B cell (primary cell): ENCODE data around the gene FBXW4. TPM values are rescaled to one million over a fixed set of nuclear protein-coding genes. Genes with fewer than 3 reads are reported as not detected.

Source experiments
- ATAC-seq: fragments of 200-7000 bp; cut with Tn5 transposase; one replicate; pipeline ENCODE4 v1.10.0; 2021; ENCODE audit warnings: low read depth, mild to moderate bottlenecking, moderate number of reproducible peaks, moderate library complexity
- CTCF ChIA-PET: fragments of 350-600 bp; sonication (Branson Sonifier 250); formaldehyde crosslinking; loops from one replicate; lab custom pipeline; 2021; ENCODE audit warnings: antibody characterized with exemption, inconsistent platforms; lab: Charles Lee
- POLR2A ChIA-PET: fragments of 350-600 bp; sonication (Branson Sonifier 250); formaldehyde crosslinking; loops from one replicate; lab custom pipeline; 2021; ENCODE audit warnings: antibody characterized with exemption; lab: Charles Lee
- DNase-seq: peaks from one replicate; pipeline ENCODE4 v3.0.0; 2013
- H2AFZ ChIP-seq: 2 replicates; pipeline ENCODE4 v1.6.1; 2012; ENCODE audit warnings: mild to moderate bottlenecking, low read depth, low read length; ENCODE audit not compliant: insufficient read depth, poor library complexity, severe bottlenecking
- H3K27ac ChIP-seq, 2 donors: 1 replicate in 1 of 2; 2 replicates in 1 of 2; pipeline ENCODE4 v1.5.1; 2012 to 2013; ENCODE audit warnings: low read length in 2 of 2, mild to moderate bottlenecking in 2 of 2, moderate library complexity in 1 of 2
- H3K27me3 ChIP-seq, 4 experiments: fragments of 200-600 bp in 1 of 4; sonication (generic) in 1 of 4; replicated peaks in 1 of 4; 1 replicate in 2 of 4; 2 replicates in 2 of 4; pipeline versions ENCODE4 v1.6.1 to v1.7.0; 2013 to 2016; ENCODE audit warnings: low read length in 3 of 4, mild to moderate bottlenecking in 2 of 4, mixed read lengths in 1 of 4, moderate library complexity in 1 of 4; ENCODE audit not compliant: insufficient read depth in 4 of 4, control insufficient read depth in 3 of 4; ENCODE audit errors: control extremely low read depth in 1 of 4
- H3K36me3 ChIP-seq, 2 experiments: replicated peaks in 1 of 2; 1 replicate in 1 of 2; 2 replicates in 1 of 2; pipeline versions ENCODE4 v1.6.1 to v1.7.1; 2013; ENCODE audit warnings: low read length in 1 of 2; ENCODE audit not compliant: insufficient read depth in 2 of 2, control insufficient read depth in 1 of 2; ENCODE audit errors: control extremely low read depth in 1 of 2, extremely low read depth in 1 of 2
- H3K4me1 ChIP-seq, 2 donors: fragments of 200-600 bp in 1 of 2; sonication (generic) in 1 of 2; 1 replicate in 1 of 2; 2 replicates in 1 of 2; pipeline versions ENCODE4 v1.5.1 to v1.6.1; 2013 to 2017; ENCODE audit warnings: low read length in 2 of 2; ENCODE audit not compliant: control insufficient read depth in 2 of 2, insufficient read depth in 2 of 2
- H3K4me2 ChIP-seq: replicated peaks from 2 replicates; pipeline ENCODE3; 2012; ENCODE audit warnings: mild to moderate bottlenecking, low read depth, low read length; ENCODE audit not compliant: poor library complexity, severe bottlenecking
- H3K4me3 ChIP-seq, 5 experiments: fragments of 200-600 bp in 1 of 5; sonication (generic) in 1 of 5; 1 replicate in 3 of 5; 2 replicates in 2 of 5; pipeline versions ENCODE4 v1.5.1 to v1.7.0; 2011 to 2016; ENCODE audit warnings: low read length in 4 of 5, mild to moderate bottlenecking in 4 of 5, low read depth in 2 of 5, control low read depth in 1 of 5, moderate library complexity in 1 of 5; ENCODE audit not compliant: insufficient read depth in 1 of 5; ENCODE audit errors: control extremely low read depth in 1 of 5, extremely low read depth in 1 of 5
- H3K79me2 ChIP-seq: fragments of 200-600 bp; sonication (generic); one replicate; pipeline ENCODE4 v1.6.0; 2016; ENCODE audit warnings: low read length; ENCODE audit not compliant: control insufficient read depth, insufficient read depth
- H3K9ac ChIP-seq: fragments of 200-600 bp; sonication (generic); 2 replicates; pipeline ENCODE4 v1.6.1; 2017; ENCODE audit warnings: mild to moderate bottlenecking, low read length, moderate library complexity
- H3K9me3 ChIP-seq, 3 donors: one replicate each; pipeline versions ENCODE4 v1.6.1 to v1.7.1; 2013; ENCODE audit warnings: low read length in 2 of 3; ENCODE audit not compliant: control insufficient read depth in 2 of 3, insufficient read depth in 1 of 3; ENCODE audit errors: control extremely low read depth in 1 of 3
- H4K20me1 ChIP-seq: 2 replicates; pipeline ENCODE4 v1.6.0; 2012; ENCODE audit warnings: mild to moderate bottlenecking, low read length; ENCODE audit not compliant: insufficient read depth, control insufficient read depth, poor library complexity, severe bottlenecking
- H3K27ac Mint-ChIP-seq: one replicate; pipeline ENCODE4 v1.8.0; 2021; ENCODE audit warnings: mixed read lengths
- H3K27me3 Mint-ChIP-seq: one replicate; pipeline ENCODE4 v1.8.0; 2021; ENCODE audit warnings: mixed read lengths
- H3K4me1 Mint-ChIP-seq: one replicate; pipeline ENCODE4 v1.8.0; 2021; ENCODE audit warnings: mixed read lengths
- H3K4me3 Mint-ChIP-seq: one replicate; pipeline ENCODE4 v1.8.0; 2021; ENCODE audit warnings: mixed read lengths
- H3K9me3 Mint-ChIP-seq: one replicate; pipeline ENCODE4 v1.8.0; 2022; ENCODE audit warnings: mixed read lengths; ENCODE audit not compliant: insufficient read depth
- CTCF ChIP-seq: fragments of 200-600 bp; IDR thresholded peaks from one replicate; pipeline ENCODE4 v1.8.0; 2022; ENCODE audit warnings: antibody characterized with exemption, mild to moderate bottlenecking
- EZH2 ChIP-seq: IDR thresholded peaks from 2 replicates; pipeline ENCODE4 v1.6.1; 2012; ENCODE audit warnings: borderline replicate concordance, low read depth, mild to moderate bottlenecking, moderate library complexity, low read length; ENCODE audit not compliant: insufficient read depth, poor library complexity, severe bottlenecking
- WGBS: methylation state at CpG from one replicate; pipeline ENCODE4 v1.1.5; 2013; ENCODE audit warnings: missing lambda C conversion rate; ENCODE audit not compliant: insufficient coverage; 5-methylcytosine and 5-hydroxymethylcytosine counted together
- intact Hi-C: fragments of 100-400 bp; cut with micrococcal nuclease; formaldehyde crosslinking; loops from one replicate; pipeline ENCODE4 v1.10.0; 2022
- polyA plus RNA-seq: library from polyadenylated mRNA; depleted of rRNA; stranded (reverse); fragments of >200 nt; gene quantifications from 2 replicates; pipeline ENCODE4 v1.2.3, GENCODE V29; 2012
- total RNA-seq, 2 donors: library from RNA; stranded (reverse); fragments of 120-200 nt in 1 of 2; gene quantifications; 1 replicate in 1 of 2; 2 replicates in 1 of 2; pipeline versions ENCODE4 v1.2.3 to v1.2.4, GENCODE V29; 2013 to 2022

The FBXW4 gene
- total and polyA plus RNA-seq, 2 donors (not counting 1 experiment from before 2014, with no cell fraction given) = 72.9 to 99.6 TPM

- WGBS = 90% methylated on average over 9 of the region's 9 CpGs
- no peak for DNase-seq
- Histone ChIP-seq H3K9me3 (no peaks in the 10 kb centered on the region), H3K79me2 (peaks cover 17% of the 10 kb centered on the region), H4K20me1 (no peaks in the 10 kb centered on the region), H3K36me3 (peaks cover 2 to 18% of the 10 kb centered on the region in 2 experiments), H3K4me1 (peaks cover 15 to 19% of the 10 kb centered on the region in 2 donors), H3K9ac (no peak overlapping the region), H3K27ac (no peak overlapping the region), H3K4me3 (no peak overlapping the region), H3K27me3 (no peaks in the 10 kb centered on the region), H2AFZ (no peak overlapping the region), H3K4me2 (no peak overlapping the region)
- Mint-ChIP-seq H3K4me1 (peaks cover 21% of the 10 kb centered on the region), H3K9me3 (no peaks in the 10 kb centered on the region), H3K27ac (no peak overlapping the region), H3K27me3 (no peaks in the 10 kb centered on the region), H3K4me3 (peak overlapping the region; percentile 49)
- ChIA-PET CTCF (interaction anchor here (1.1 kb wide), 1 partner anchor 15 kb away, joined by 4 read pairs; no protein-coding TSS in a partner anchor), POLR2A (no interaction called here)
- ATAC-seq = no peak
- TF ChIP-seq CTCF = no peak
- TF ChIP-seq EZH2 = no peak
- intact Hi-C loops = loop anchor here (5.0 kb wide), 2 partner anchors 106 to 196 kb away; partner anchors contain the start of gene NPM3
Observed at GRCh38 chr10:101585841-101586240, 109.1 kb downstream of the FBXW4 start.

- no peak overlapping the region for H3K27ac Mint-ChIP-seq
- H3K9me3 ChIP-seq = no peaks in the 10 kb centered on the region
- H3K4me2 ChIP-seq = no peak overlapping the region
- peaks cover 2 to 35% of the 10 kb centered on the region in 2 experiments for H3K36me3 ChIP-seq
- DNase-seq (no peak), ATAC-seq (no peak)
- no peaks in the 10 kb centered on the region for H3K27me3 Mint-ChIP-seq
- H2AFZ ChIP-seq = no peak overlapping the region
- no peaks in the 10 kb centered on the region for H3K9me3 Mint-ChIP-seq
- H3K4me1 Mint-ChIP-seq = no peaks in the 10 kb centered on the region
- H3K9ac ChIP-seq = no peak overlapping the region
- 93% methylated on average over 6 of the region's 10 CpGs for WGBS
- H3K27me3 ChIP-seq = no peaks in the 10 kb centered on the region
- intact Hi-C loops = no loop called here
- TF ChIP-seq CTCF (no peak), EZH2 (no peak)
- CTCF ChIA-PET = interaction anchor here (0.7 to 2.7 kb wide), 2 partner anchors 11 to 50 kb away, joined by 6 to 11 read pairs; no protein-coding TSS in a partner anchor
- no peak overlapping the region for H3K4me3 Mint-ChIP-seq
- no peaks in the 10 kb centered on the region for H3K4me1 ChIP-seq
- H3K4me3 ChIP-seq = no peak overlapping the region
- H4K20me1 ChIP-seq = no peaks in the 10 kb centered on the region
- H3K27ac ChIP-seq = no peak overlapping the region
- POLR2A ChIA-PET = no interaction called here
- H3K79me2 ChIP-seq = peaks cover 2% of the 10 kb centered on the region
Observed at GRCh38 chr10:101580486-101581399, 114.2 kb downstream of the FBXW4 start.
